ENCODE results near the gene MAX. TPM values are rescaled to one million over a fixed set of nuclear protein-coding genes. Genes with fewer than 3 reads are reported as not detected.

Gene MAX
- total RNA-seq, 1 experiment from 2014 or later, result 41.4 TPM

DNA sequence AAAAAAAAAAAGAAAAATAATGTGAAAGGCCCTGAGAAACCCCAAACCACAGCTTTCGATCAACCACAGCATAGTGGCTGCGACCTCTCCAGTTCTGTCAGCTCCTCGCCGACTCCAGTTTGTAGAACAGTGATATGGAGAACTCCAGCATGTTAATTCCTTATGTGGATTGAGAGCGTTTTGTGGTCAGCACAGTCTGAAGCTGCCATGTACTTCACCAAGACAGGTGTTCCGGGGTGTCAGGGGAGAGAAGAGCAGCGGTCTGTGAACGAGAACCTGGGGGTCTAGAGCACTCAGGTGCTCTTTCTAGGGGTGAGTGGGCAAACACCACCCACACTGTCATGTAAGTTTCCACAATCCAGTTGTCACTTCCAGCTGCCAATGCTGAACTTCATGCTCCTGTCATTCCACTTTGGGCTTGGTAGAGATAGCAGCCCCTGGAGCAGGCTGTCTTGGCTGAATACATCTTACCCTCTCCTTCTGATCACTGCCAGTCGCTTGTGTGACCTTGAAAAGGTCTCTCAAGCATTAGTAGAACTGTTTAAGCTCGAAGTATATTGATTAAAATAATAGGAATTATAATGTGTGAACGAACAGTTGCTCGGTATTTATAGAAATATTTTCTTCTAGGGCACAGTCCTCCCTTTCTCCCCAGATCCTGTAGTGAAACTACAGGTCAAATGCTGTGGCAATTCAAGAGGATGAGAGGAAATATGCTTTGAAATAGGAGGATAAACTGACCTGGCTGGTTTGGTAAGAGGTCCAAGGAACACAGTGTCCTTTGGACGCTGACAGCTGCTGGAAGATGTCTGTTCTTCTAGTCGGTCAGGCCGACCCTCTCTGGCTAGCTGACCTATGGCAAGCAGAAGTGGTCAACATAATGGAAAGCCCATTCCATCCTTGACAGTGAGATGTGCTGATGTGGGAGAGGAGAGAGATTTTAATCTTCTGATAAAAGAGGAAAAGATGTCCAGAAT lies 15.7 kb upstream of the MAX start:
- no TSS peak for BruUV-seq (replicated peaks)
- Histone ChIP-seq H3K4me3 (ENCODE audit: low read depth in 2 of 2, low read length in 2 of 2) (no peak overlapping the region), H3K36me3 (ENCODE audit: control insufficient read depth, insufficient read depth, low read length) (no peaks in the 10 kb centered on the region), H3K4me1 (ENCODE audit: control insufficient read depth, insufficient read depth, low read length) (no peaks in the 10 kb centered on the region), H3K27me3 (ENCODE audit: control insufficient read depth, insufficient read depth, low read length) (no peaks in the 10 kb centered on the region), H3K9me3 (ENCODE audit: control insufficient read depth, insufficient read depth, low read depth, low read length) (no peaks in the 10 kb centered on the region), H3K27ac (ENCODE audit: low read length) (no peak overlapping the region)
- ATAC-seq (no peak), DNase-seq (ENCODE audit: low read depth, low spot score) (no peak)
- ChIA-PET CTCF (no interaction called here), POLR2A (no interaction called here)
- in situ Hi-C loops (cut with HindIII; ENCODE audit: low pct_unique_long_range_greater_than_20kb, low sequenced_read_pairs), result no loop called here
- no peak for TF ChIP-seq CTCF (IDR thresholded peaks at IDR 0.05)
- no peak for TF ChIP-seq TCF7L2 (IDR thresholded peaks at IDR 0.05; ENCODE audit: low read depth, low read length)
- TF ChIP-seq POLR2AphosphoS5 (IDR thresholded peaks at IDR 0.05; ENCODE audit: low read depth, low read length), result no peak
- TF ChIP-seq SIN3A (IDR thresholded peaks at IDR 0.05; ENCODE audit: borderline replicate concordance, insufficient read depth, low read depth, low read length), result no peak
- TF ChIP-seq REST (IDR thresholded peaks at IDR 0.05; ENCODE audit: insufficient read depth in 1 of 2, low read depth in 2 of 2, low read length in 1 of 2), result no peak
- intact Hi-C loops (cut with micrococcal nuclease; ENCODE audit: unreplicated experiment), result no loop called here

DNA sequence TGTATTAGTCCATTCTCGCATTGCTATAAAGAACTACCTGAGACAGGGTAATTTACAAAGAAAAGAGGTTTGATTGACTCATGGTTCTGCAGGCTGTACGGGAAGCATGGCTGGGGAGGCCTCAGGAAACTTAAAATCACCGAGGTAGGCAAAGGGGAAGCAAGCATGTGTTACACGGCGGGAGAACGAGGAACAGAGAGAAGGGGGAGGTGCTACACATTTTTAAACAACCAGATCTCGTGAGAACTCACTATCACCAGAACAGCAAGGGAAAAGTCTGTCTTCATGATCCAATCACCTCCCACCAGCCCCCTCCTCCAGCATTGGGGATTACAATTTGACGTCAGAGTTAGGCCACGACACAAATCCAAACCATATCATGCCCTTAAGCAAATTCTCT lies 13.3 kb upstream of the MAX start:
- TF ChIP-seq SIN3A (IDR thresholded peaks at IDR 0.05; ENCODE audit: borderline replicate concordance, insufficient read depth, low read depth, low read length), result no peak
- TF ChIP-seq CTCF (IDR thresholded peaks at IDR 0.05), result no peak
- TF ChIP-seq POLR2AphosphoS5 (IDR thresholded peaks at IDR 0.05; ENCODE audit: low read depth, low read length), result no peak
- TF ChIP-seq REST (IDR thresholded peaks at IDR 0.05; ENCODE audit: insufficient read depth in 1 of 2, low read depth in 2 of 2, low read length in 1 of 2), result no peak
- TF ChIP-seq TCF7L2 (IDR thresholded peaks at IDR 0.05; ENCODE audit: low read depth, low read length), result no peak
- Histone ChIP-seq H3K4me1 (ENCODE audit: control insufficient read depth, insufficient read depth, low read length) (no peaks in the 10 kb centered on the region), H3K27ac (ENCODE audit: low read length) (no peak overlapping the region), H3K27me3 (ENCODE audit: control insufficient read depth, insufficient read depth, low read length) (no peaks in the 10 kb centered on the region), H3K9me3 (ENCODE audit: control insufficient read depth, insufficient read depth, low read depth, low read length) (no peaks in the 10 kb centered on the region), H3K4me3 (ENCODE audit: low read depth in 2 of 2, low read length in 2 of 2) (no peak overlapping the region), H3K36me3 (ENCODE audit: control insufficient read depth, insufficient read depth, low read length) (no peaks in the 10 kb centered on the region)
- DNase-seq (ENCODE audit: low read depth, low spot score), result no peak
- ChIA-PET CTCF (no interaction called here), POLR2A (interaction anchor here (0.6 kb wide), 1 partner anchor 68 kb away, joined by 7 read pairs; no protein-coding TSS in a partner anchor)
- intact Hi-C loops (cut with micrococcal nuclease; ENCODE audit: unreplicated experiment), result no loop called here
- no peak for ATAC-seq
- BruUV-seq (replicated peaks), result no TSS peak
- in situ Hi-C loops (cut with HindIII; ENCODE audit: low pct_unique_long_range_greater_than_20kb, low sequenced_read_pairs), result no loop called here
